ENCODE data around the gene ARPC1B.

DNA sequence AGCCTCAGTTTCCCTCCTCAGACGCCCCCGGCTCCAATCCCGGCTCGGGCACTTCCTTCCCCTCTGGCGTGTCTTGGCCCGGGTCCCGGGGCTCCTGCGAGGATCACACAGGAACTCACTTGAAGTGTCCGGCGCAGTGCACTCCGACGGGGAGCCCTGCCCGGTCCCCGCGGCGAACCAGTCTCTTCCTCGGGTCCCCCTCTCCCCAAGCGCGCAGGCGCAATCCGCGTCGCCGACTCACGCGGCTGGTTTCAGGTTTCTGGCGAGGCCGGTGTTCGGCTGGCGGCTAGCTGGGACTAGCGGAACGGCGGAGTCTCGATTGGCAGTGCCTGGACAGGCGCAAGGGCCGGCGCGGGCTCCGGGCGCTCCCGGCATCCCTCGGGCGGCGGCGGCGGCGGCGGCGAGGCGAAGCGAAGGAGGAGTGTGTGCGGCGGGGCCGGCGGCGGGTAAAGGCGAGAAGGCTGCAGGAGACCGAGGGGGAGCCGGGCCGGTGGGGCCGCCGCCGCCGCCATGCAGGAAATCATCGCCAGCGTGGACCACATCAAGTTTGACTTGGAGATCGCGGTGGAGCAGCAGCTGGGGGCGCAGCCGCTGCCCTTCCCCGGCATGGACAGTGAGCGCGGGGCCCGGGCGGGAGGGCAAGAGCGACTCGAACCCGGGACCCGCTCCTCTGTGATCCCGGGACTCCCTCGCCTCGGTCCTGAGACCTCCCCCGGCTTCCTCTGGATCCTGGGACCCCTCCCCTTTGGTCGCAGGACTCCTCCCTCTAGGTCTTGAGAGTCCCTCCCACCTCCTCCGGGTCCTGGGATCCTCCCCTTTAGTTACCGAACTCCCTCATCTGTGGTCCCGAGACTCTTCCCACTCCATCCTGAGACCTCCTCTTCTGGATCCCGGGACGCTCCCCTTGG is 64.3 kb downstream of the ARPC1B start, which contains the start of the genes CPSF4 and PTCD1:
- no peak for TF ChIP-seq EZH2phosphoT487 (IDR thresholded peaks at IDR 0.05; ENCODE audit: insufficient read depth, low read depth)
- no peak for TF ChIP-seq EZH2 (IDR thresholded peaks at IDR 0.05; ENCODE audit: insufficient read depth, poor library complexity, severe bottlenecking)
